GM12872 (cell line): ENCODE results near the gene DLX4.

ENCODE experiments used
- TF ChIP-seq, protein P1 (sequence below): IDR thresholded peaks from 3 replicates; pipeline ENCODE4 v1.5.1; 2011; ENCODE audit warnings: low read depth, mild to moderate bottlenecking, low read length, moderate library complexity; ENCODE audit not compliant: insufficient read depth

Gene DLX4, protein sequence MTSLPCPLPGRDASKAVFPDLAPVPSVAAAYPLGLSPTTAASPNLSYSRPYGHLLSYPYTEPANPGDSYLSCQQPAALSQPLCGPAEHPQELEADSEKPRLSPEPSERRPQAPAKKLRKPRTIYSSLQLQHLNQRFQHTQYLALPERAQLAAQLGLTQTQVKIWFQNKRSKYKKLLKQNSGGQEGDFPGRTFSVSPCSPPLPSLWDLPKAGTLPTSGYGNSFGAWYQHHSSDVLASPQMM

DNA sequence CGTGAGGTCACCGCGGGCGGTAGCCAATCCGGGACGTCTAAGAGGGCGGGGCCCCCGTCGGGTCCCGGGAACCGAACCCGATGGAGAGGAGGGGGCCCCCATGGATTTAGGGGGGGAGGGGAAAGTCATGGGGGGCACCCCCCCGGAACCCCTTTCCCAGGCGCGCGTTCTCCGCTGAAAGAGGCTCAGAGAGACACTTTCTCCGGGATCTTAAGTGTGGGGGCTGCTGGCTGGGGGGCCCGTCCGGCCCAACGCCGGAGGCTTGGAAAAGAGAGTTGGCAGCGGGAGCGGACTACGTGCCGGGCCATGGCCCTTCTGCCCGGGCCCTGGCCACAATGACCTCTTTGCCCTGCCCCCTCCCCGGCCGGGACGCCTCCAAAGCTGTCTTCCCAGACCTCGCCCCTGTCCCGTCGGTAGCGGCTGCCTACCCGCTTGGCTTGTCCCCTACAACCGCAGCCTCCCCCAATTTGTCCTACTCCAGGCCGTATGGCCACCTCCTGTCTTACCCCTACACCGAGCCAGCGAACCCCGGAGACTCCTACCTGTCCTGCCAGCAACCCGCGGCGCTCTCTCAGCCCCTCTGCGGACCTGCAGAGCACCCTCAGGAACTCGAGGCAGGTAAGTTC, at the start of gene DLX4:
Gene DLX4, plus strand, starts transcription at position 57 of the 626 bp plus-strand sequence. Its CDS starts 279 bp downstream, at position 336.
- TF ChIP-seq, protein P1, sequence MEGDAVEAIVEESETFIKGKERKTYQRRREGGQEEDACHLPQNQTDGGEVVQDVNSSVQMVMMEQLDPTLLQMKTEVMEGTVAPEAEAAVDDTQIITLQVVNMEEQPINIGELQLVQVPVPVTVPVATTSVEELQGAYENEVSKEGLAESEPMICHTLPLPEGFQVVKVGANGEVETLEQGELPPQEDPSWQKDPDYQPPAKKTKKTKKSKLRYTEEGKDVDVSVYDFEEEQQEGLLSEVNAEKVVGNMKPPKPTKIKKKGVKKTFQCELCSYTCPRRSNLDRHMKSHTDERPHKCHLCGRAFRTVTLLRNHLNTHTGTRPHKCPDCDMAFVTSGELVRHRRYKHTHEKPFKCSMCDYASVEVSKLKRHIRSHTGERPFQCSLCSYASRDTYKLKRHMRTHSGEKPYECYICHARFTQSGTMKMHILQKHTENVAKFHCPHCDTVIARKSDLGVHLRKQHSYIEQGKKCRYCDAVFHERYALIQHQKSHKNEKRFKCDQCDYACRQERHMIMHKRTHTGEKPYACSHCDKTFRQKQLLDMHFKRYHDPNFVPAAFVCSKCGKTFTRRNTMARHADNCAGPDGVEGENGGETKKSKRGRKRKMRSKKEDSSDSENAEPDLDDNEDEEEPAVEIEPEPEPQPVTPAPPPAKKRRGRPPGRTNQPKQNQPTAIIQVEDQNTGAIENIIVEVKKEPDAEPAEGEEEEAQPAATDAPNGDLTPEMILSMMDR = no peak

DNA sequence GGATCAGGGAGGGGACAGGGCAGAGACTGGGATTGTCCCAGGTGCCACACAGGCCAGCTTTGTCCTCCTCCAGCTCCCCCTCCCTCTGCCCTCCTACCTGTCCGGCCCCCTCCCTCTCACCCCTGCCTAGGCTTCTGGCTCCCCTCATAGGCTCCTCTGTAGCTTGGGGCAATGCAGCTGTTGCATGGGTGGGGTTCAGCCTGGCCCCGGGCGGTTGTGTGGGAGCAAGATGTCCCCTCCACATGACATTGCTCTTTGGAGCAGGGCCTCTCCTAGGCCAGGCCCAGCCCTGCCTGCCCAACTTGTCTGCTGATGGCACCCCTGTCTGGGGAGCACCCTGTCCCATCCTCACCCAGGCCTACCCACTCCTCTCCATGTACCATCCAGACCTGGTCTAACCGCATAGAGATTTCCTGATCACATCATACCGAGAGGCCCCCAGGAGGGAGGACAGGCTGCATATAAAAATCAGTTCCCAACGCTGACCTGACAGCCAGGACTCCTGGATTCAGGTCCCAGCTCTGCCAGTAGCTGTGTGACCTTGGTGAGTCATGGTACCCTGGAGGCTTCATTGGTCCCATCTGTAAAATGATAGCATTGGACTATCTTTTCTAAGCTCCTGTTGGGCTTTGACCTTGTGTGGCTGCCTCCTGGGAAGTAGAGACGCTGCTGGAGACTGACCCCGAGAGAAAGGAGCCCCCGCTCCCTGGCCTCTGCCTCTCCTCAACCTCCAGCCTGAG, 48.8 kb upstream of the DLX4 start:
- TF ChIP-seq, protein P1 = no peak

DNA sequence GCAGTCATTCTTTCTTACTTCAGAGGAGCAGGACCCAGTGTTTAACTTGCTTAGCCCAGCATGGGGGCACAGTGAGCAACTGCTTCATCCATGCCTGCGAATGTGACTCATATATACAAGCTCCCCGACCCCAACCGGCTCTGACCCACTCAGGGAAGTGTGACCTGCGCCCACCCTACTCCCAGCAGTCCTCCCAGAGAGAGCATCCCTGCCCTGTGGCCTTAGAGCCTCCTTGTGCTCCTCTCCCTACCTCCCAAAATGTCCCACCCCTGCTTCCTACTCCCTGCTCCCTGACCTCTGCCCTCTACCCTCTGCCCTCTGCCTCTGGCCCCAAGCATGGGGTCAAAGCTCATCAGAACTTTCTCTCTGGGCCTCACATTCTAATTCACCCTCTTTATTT, 46.9 kb upstream of the DLX4 start:
- TF ChIP-seq, protein P1 = no peak

DNA sequence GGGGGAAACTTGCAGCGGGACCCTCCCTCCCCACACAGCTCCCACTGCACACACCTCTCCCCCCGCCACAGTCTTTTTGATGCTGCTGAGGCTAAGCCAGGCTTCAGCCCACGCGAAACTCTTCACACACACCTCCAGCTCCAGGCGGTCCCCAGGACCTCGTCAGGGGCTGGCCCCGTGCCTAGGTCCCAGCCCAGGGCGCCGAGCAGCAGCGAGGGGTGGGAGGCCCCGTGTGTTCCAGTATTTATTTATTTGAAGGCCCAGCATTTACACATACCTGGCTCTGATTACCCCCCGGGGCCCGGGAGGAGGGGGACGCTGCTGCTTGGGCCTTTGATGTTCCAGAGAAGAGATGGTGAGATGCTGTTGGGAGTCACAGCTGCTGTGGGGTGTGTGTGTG, 44.9 kb upstream of the DLX4 start:
- TF ChIP-seq, protein P1 = no peak

DNA sequence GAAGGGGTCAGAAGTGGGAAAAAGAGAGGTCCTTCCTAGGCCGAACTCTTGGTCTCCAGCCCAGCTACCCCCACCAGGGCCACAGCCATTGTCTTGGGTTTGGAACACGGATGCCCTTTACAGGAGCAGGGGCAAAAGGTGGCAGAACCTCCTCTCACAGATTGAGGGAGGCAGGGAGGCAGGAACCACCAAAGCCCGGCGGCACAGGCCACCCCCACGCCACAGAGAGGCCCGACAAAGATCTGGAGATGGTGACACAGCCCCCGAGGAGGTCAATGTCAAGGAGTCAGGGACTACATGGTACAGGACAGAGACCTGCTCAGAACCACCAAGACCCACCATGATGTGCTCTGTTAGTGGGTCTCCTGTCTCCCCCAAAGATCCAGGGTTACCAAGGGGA, 44.4 kb upstream of the DLX4 start:
- TF ChIP-seq, protein P1 = no peak

DNA sequence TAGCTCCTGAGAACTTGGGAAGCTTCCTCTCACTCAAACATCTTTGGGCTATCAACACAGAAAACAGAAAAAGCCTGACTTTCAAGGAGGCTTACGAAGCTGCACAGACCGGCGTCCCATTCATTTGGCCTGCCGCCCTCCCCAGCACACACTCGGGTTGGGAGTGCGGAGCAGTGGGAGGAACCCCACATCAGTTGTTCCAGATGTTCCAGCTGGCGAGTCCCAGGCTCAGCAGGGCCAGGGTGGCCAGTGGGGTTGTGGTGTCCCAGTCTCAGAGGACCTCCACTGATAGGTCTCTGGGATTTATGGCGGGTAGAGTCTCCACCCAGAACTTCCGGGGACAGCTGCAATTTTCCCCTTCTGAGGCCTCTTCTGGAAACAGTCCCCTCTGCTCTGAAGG, 43.1 kb upstream of the DLX4 start:
- TF ChIP-seq, protein P1 = no peak

DNA sequence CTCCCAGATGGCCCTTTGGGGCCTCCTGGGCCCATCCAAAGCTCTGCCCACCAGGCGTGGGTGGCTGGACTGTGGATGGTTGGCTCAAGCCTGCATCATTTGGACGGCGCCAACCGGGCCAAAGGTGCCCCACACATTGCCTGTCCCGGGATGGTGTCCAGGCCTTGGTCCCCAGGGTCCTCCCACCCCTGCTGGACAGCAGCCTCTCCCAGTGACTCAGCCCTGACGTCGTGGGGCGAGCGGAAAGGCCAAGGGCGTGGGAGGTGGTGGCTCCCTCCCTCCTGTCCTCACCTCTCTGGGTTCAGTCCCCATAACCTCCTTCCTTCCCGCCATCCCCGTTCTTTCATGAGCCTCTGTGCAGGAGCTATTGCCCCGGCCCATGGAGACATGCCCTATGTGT, 42.1 kb upstream of the DLX4 start:
- TF ChIP-seq, protein P1 = no peak
